Activated naive CD4-positive, alpha-beta T cell treated with anti-CD3 and anti-CD28 coated beads, Interleukin-2, amount 10 ng/mL, durations not matched to agents 5 hours and 36 hours (primary cell): ENCODE results near the gene PKP2. TPM values are rescaled to one million over a fixed set of nuclear protein-coding genes. Genes with fewer than 3 reads are reported as not detected.

ENCODE experiments used
- total RNA-seq, 2 experiments: library from RNA; stranded (reverse); gene quantifications; one replicate each; pipeline ENCODE4 v1.2.3, GENCODE V29; 2021

PKP2 gene
- under 1 TPM in 1 of 2 experiments, not detected in 1; 0.14 TPM for total RNA-seq

GRCh38 chr12:32896432-32897280 lies at the start of gene PKP2:
PKP2 (minus strand) TSS chr12:32896777; CDS start chr12:32896731, 46 bp downstream.

GRCh38 chr12:32755654-32756475 lies 140.7 kb downstream of the PKP2 start, which contains the start of gene YARS2:
YARS2 (minus strand) TSS chr12:32755897; CDS start chr12:32755874, 23 bp downstream.

Other genes starting within 250 kb of the PKP2 start
- gene DNM1L, start 217.5 kb downstream of the PKP2 start, total RNA-seq: 10 to 100 TPM; 56.1 to 59.9 TPM
- gene YARS2, start 140.9 kb downstream of the PKP2 start, total RNA-seq: 10 to 100 TPM; 13.5 to 14.0 TPM